Measurements from ENCODE around the gene HBG2. TPM values are rescaled to one million over a fixed set of nuclear protein-coding genes. Genes with fewer than 3 reads are reported as not detected.
A peak's percentile ranks its signal among the peaks of the same experiment; 100 is the strongest.

The HBG2 gene
- total and polyA plus RNA-seq, 9 of the 15 experiments (the other 6 are each of a cell fraction or from before 2014, with no cell fraction given): 1,626 to 58,619 (median 10,515) TPM

- no peak for TF ChIP-seq AFF1 (IDR thresholded peaks at IDR 0.05; ENCODE audit: low read depth in 1 of 2, partially characterized antibody in 2 of 2)
- peak; percentile 49 for TF ChIP-seq RBBP5 (IDR thresholded peaks at IDR 0.05; ENCODE audit: borderline replicate concordance, insufficient read depth, low read length, poor library complexity, severe bottlenecking)
- TF ChIP-seq ETV6 (IDR thresholded peaks at IDR 0.05; ENCODE audit: borderline replicate concordance in 1 of 2, low read depth in 2 of 2, low read length in 1 of 2): no peak
- no peak for TF ChIP-seq ETV6 (CRISPR knock-in tag; IDR thresholded peaks at IDR 0.05; ENCODE audit: borderline replicate concordance)
- TF ChIP-seq FOXO4 (CRISPR knock-in tag; IDR thresholded peaks at IDR 0.05): no peak
- TF ChIP-seq SNRNP70 (optimal IDR thresholded peaks at IDR 0.05; ENCODE audit: low read depth, low read length): no peak
- no peak for TF ChIP-seq TCF3 (CRISPR knock-in tag; IDR thresholded peaks at IDR 0.05)
- no peak for TF ChIP-seq SMARCB1 (IDR thresholded peaks at IDR 0.05; ENCODE audit: insufficient read length, low read depth)
- no peak for TF ChIP-seq ZNF586 (CRISPR knock-in tag; conservative IDR thresholded peaks at IDR 0.05)
- TF ChIP-seq ZNF354B (CRISPR knock-in tag; IDR thresholded peaks at IDR 0.05): no peak
- TF ChIP-seq ARID3A (IDR thresholded peaks at IDR 0.05; ENCODE audit: borderline replicate concordance, low read depth, low read length): no peak
- no peak for TF ChIP-seq FIP1L1 (IDR thresholded peaks at IDR 0.05; ENCODE audit: low read depth, low read length, poor library complexity, severe bottlenecking)
- TF ChIP-seq BRCA1 (IDR thresholded peaks at IDR 0.05): no peak
- no peak for TF ChIP-seq BRCA1 (CRISPR knock-in tag; IDR thresholded peaks at IDR 0.05)
- TF ChIP-seq ZNF445 (CRISPR knock-in tag; IDR thresholded peaks at IDR 0.05; ENCODE audit: low read depth): no peak
- TF ChIP-seq HEY1 (CRISPR knock-in tag; IDR thresholded peaks at IDR 0.05; ENCODE audit: borderline replicate concordance): no peak
- no peak for TF ChIP-seq SLC30A9 (CRISPR knock-in tag; IDR thresholded peaks at IDR 0.05)
- TF ChIP-seq ZC3H8 (IDR thresholded peaks at IDR 0.05): no peak
- TF ChIP-seq SUPT5H (IDR thresholded peaks at IDR 0.05): no peak
- no peak for TF ChIP-seq HSF4 (CRISPR knock-in tag; IDR thresholded peaks at IDR 0.05; ENCODE audit: borderline replicate concordance)
- no peak for TF ChIP-seq HMG20A (CRISPR knock-in tag; conservative IDR thresholded peaks at IDR 0.05)
- TF ChIP-seq IRF9 (tag; IDR thresholded peaks at IDR 0.05): no peak
- TF ChIP-seq CBX5 (IDR thresholded peaks at IDR 0.05; ENCODE audit: borderline replicate concordance, low read depth): no peak
These were observed 20.2 kb downstream of the HBG2 start, which contains the start of gene HBD (continued) for GRCh38 chr11:5234381-5234834.
